UCSD-AML1 (cell line): ENCODE results near the gene FUT3.

Experiments used
- DNase-seq: peaks from one replicate; lab custom pipeline; 2025; ENCODE audit not compliant: unreplicated experiment; lab: John Stamatoyannopoulos, UW

The FUT3 gene

DNA sequence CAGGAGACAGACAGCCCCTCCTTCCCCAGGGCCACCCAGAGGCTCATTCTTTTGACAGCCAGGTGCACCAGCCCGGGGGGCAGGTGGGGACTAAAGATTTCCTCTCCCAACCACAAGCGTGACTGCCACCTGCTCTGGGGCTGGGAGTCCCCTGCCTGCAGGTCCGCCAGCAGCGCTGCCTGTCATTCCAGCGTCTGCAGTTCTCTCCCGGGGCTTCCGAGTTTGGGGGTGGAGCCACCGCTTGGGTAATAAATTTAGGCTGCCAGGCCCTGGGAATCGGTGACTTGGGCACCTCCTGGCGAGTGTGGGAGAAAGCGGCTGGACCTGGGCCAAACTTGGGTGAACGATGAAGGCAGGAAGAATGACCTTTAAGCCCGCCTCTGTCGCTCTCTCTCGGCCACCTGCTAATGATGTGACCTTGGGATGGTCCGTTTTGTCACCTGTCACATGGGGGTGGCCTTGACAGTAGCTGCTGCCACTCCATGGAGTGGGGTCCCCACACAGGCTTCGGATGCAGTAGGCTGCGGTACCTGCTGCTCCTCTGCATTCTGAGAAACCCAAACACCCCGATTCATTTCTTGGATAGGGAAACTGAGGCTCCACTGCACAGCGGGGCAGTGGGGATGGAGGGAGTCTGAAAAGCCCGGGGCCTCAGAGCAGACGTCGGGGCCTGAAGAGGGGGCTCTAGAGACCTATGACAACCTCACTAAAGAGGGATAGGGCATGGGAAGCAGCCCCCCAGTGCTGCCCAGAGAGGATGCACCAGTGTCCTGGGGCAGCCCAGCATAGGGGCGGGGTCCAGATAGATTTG lies 24.5 kb downstream of the FUT3 start:
- DNase-seq: peak; percentile 56

- no peak for DNase-seq
These were observed 26.1 kb downstream of the FUT3 start for GRCh38 chr19:5825178-5825577.

GRCh38 chr19:5824751-5825150 lies 26.5 kb downstream of the FUT3 start:
- DNase-seq: no peak

DNA sequence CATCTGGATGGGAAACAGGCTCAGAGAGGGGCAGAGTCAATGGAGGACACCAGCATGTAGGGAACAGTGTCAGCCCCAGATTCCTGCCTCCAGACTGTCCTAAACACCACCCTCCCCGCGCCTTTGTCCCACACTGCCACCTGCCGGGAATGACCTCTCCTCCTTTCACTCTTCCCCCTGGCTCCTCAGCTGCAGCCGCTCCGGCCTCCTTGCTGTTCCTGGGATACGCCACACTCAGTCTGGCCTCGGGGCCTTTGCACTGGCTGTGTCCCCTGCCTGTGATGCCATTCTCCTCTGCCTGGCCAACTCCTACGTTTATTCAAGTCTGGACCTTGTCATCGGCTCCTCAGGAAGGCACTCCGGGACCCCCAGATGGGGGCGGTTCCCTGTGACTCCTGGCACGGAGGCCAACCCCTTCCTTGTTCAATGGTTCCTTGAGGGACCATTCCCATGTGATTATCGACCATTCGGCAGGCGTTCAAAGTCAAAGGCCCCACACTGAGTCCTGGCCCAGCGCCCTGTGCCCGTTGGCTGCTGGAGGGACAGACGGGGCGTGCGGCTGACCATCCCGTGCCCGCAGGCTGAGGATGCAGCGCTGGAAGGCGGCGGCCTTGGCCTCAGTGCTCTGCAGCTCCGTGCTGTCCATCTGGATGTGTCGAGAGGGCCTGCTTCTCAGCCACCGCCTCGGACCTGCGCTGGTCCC lies 27.5 kb downstream of the FUT3 start:
- peak; percentile 47 for DNase-seq

DNA sequence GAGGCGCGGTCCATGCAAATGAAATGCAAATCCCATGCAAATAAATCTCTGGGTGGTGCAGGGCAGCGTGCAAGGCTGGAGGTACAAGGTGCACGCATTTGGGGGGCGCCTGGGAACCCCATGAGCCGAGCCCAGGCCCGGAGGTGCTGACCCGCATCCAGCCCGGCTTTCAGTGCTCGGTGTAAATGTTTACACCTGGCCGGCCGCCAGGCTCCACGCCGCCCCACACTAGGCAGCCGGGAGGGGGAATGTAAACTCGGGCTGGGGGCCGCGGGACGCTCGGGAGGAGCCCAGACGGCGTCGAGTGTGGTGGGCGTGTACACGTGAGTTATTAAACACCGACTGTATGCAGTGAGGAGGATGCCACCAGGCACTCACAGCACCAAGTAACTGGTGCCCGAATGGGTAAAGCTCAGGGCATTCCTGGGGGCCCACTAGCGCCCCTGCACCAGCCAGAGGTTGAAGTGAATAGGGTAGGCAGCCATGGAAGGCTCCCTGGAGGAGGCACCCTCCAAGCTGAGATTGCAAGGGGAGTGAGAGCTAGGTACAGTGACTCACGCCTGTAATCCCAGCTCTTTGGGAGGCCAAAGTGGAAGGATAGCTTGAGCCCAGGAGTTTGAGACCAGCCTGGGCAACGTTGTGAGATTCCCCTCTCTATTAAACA lies 28.9 kb downstream of the FUT3 start:
- no peak for DNase-seq

GRCh38 chr19:5821521-5822180 lies 29.6 kb downstream of the FUT3 start:
- DNase-seq: no peak

DNA sequence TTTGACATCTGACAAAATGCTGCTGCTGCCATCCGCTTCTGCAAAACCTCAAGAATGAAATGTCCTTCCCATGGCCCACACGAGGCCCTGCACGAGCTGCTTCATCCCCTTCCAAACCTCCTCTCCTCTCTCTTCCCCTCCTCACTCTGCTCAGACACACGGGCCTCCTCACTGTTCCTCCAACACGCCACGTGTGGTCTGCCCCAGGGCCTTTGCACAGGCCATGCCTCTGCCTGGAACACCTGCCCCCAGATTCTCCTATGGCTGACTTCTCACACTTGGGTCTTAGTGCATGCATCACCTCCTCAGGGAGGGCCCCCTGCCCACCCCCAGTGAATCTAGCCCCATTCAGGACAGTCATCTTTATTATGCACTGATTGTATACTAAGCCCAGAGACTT lies 30.5 kb downstream of the FUT3 start:
- DNase-seq: no peak

DNA sequence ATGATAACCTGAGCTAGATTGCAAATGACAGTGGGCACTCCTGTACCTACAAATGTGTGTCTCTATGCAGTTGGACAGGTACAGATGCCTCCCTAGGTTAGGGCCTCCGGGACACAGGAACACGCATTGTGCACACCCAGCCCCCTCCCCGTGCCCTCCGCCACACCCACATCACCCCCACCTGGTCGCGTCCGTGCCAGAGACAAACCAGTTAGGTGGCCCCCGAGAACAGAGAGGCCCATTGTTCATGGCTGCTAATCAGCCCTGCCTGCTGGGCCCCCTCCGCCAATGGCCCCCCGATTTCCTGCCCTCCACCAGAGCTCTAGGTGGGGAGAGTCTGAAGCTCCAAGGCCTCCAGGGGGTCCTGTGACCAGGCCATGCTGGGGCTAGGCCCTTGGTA lies 32.7 kb downstream of the FUT3 start:
- DNase-seq: no peak

GRCh38 chr19:5817218-5817617 lies 34.0 kb downstream of the FUT3 start:
- DNase-seq: no peak

GRCh38 chr19:5814852-5815246 lies 36.4 kb downstream of the FUT3 start:
- DNase-seq: no peak

- no peak for DNase-seq
These were observed 37.0 kb downstream of the FUT3 start for GRCh38 chr19:5814123-5814851.

DNA sequence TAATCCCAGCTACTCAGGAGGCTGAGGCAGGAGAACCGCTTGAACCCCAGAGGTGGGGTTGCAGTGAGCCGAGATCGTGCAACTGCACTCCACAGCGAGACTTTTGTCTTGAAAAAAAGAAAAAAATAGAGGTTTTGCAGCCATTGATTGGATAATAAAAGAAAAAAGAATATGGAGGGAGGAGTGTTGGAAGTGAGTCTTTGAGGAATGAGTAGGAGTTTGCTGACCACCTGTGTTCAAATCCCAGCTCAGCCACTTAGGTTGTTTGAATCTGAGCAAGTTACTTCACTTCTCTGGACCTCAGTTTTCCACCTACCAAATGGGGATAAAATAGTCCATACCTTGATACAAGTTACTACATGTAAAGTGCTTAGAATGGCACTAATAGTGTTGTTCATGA lies 40.1 kb downstream of the FUT3 start:
- no peak for DNase-seq

DNA sequence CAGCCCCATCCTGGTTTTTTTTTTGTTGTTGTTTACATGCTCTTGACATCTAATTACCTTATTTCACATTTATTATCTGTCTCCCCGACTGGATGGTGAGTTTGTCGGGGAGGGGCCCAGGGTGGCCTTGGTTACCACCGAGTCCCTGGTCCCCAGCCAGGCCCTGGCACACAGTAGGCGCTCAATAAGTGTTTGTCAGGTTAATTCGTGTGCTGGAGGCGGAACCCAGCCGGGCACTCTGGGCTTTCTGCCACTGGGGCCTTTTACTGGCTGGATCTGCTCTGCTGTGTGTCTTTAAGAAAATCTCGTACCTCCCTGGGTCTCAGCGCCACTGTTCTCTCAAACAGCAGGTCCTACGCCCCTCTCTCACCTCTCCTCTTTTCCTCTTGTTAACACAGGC lies 41.8 kb downstream of the FUT3 start:
- DNase-seq: no peak

DNA sequence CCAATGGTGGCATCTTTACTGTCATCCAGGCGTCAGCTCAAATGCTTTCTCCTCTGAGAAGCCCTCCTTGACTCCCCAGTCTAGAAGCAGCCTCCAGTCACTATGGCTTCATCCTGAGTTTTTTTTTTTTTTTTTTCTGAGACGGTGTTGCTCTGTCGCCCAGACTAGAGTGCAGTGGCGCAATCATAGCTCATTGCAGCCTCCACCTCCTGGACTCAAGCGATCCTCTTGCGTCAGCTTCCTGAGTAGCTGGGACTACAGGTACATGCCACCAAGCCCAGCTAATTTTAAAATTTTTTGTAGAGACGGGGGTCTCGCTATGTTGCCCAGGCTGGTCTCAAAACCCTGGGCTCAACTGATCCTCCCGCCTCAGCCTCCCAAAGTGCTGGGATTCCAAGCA lies 42.2 kb downstream of the FUT3 start:
- DNase-seq: no peak

- DNase-seq: no peak
These were observed 43.0 kb downstream of the FUT3 start for GRCh38 chr19:5808120-5808816.

DNA sequence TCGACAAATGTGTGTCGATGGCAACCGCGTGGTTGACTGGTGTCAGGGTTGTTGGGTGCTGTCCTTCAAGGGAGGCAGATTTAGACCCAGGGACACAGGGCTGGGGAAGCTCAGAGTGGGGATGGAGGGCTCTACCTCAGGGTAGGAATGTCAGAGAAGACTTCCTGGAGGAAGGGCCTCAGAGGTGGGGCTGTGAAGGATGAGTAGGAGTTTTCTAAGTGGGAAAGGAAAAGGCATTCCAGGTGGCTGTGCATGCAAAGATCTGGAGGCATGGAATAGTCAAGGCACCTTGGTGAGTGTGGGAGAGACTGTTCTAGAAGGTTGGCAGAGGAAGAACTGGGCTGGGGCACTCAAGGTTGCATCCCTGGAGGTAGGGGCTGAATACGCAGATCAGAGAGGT lies 44.3 kb downstream of the FUT3 start:
- no peak for DNase-seq

DNA sequence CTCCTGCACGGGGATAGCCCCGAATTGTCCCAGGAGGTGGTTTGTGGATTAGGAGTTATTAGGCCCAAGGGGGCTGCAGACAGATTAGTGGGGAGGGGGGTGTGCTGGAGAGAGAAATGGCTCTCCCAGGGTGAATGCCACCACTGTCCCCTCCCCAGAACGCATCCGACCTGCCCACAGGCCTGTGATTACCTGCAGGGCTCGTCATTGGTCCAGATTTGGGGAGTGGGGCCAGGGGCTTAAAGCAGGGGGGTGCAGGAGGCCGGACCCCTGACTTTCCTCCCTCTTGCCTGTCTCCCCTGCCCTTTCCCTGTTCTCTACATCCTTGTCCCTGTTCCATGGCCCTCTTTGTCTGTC lies 45.1 kb downstream of the FUT3 start:
- DNase-seq: no peak

- DNase-seq: peak; percentile 69
These were observed 45.7 kb downstream of the FUT3 start for GRCh38 chr19:5805462-5806132.

DNA sequence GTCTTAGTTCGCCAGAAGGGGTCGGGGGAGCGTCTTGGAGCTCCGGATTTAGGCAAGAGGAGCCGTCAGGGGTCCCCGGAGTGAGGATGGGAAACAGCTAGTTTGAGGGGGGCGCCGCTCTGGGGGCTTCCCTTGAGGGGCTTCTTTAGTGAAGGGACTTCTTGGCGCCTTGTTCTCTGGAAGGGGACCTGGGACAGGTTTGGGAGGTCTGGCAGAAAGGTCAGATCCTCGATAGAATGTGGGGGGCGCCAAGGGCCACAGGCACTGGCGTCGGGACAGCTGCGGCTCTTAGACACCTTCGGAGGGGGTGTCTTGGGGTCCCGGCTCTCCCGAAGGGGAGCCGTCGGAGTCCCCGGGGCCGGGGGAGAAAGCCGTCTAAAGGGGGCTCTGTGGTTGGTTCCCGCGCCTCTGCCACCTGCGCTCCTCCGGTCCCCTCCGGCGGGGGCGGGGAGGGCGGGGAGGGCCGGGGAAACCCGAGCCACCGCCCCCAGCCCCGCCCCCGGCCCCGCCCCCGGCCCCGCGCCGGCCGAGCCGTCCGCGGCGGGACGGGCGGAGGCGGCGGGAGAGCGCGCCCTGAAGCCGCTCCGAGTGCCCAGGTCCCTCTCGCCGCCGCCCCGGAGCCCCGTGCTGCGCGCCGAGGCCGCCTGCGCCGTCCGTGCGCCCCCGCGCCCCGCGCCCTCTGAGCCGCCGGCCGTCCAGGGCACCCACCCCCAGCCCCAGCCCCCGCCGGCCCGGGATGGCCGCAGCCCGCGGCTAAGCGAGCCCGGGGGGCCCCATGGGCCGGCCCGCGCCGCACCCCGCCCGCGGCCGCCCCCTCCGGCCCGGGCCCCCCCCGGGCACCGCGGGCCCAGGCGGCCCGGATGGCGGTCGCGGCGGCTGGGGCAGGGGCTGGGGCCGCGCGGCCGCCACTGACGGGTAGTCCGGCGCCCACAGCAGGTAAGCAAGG lies 46.5 kb downstream of the FUT3 start, which contains the start of gene NRTN:
TSS of gene NRTN (plus strand) at position 552 of the 946 bp plus-strand sequence. CDS start 19,099 bp downstream, outside the sequence.
- no peak for DNase-seq
